A204.1 (cell line): Measurements from ENCODE around the gene THEMIS.
"Not testable (repeated sequence)": the region's sequence is repeated elsewhere in the genome, so short reads cannot be mapped to it uniquely, and the experiment has no call there.

Source experiments
- FAIRE-seq: peaks from 2 replicates; lab custom pipeline; 2012; peaks lifted over from hg19 to GRCh38; lab: Jason Lieb, UNC

THEMIS gene

GRCh38 chr6:127725821-127726220 lies 175.0 kb downstream of the THEMIS start:
- FAIRE-seq = no peak

GRCh38 chr6:127718694-127719093 lies 182.2 kb downstream of the THEMIS start:
- FAIRE-seq = no peak

GRCh38 chr6:127717384-127717783 lies 183.5 kb downstream of the THEMIS start:
- FAIRE-seq = no peak

GRCh38 chr6:127716465-127716864 lies 184.4 kb downstream of the THEMIS start:
- no peak for FAIRE-seq

GRCh38 chr6:127710668-127711067 lies 190.2 kb downstream of the THEMIS start:
- FAIRE-seq = no peak

- FAIRE-seq = no peak
Measured at GRCh38 chr6:127706216-127706615, 194.6 kb downstream of the THEMIS start.

- no peak for FAIRE-seq
Measured at GRCh38 chr6:127695108-127695507, 205.8 kb downstream of the THEMIS start.

- no peak for FAIRE-seq
Measured at GRCh38 chr6:127691146-127691545, 209.7 kb downstream of the THEMIS start.

- FAIRE-seq = no peak
Measured at GRCh38 chr6:127690588-127690987, 210.3 kb downstream of the THEMIS start.

- peak; percentile 92 for FAIRE-seq
Measured at GRCh38 chr6:127690092-127690491, 210.8 kb downstream of the THEMIS start.

- not testable (repeated sequence) for FAIRE-seq
Measured at GRCh38 chr6:127687490-127687889, 213.4 kb downstream of the THEMIS start.

- FAIRE-seq = no peak
Measured at GRCh38 chr6:127686084-127686483, 214.8 kb downstream of the THEMIS start.

GRCh38 chr6:127684501-127684900 lies 216.4 kb downstream of the THEMIS start:
- FAIRE-seq = no peak
